Effector memory CD8-positive, alpha-beta T cell (primary cell): Measurements from ENCODE around the gene RAB35.

Experiments
- ATAC-seq: fragments of 150-1000 bp; cut with Tn5 transposase; replicated peaks from 2 replicates; pipeline ENCODE4 v1.10.0; 2021; ENCODE audit warnings: mild to moderate bottlenecking, moderate library complexity
- DNase-seq, 3 experiments: peaks; one replicate each; pipeline ENCODE4 v3.0.0; 2021
- H3K27ac Mint-ChIP-seq, 2 donors: one replicate each; pipeline ENCODE4 v1.8.0; 2022; ENCODE audit warnings: mild to moderate bottlenecking in 2 of 2, mixed read lengths in 2 of 2, moderate library complexity in 2 of 2
- H3K27me3 Mint-ChIP-seq, 2 donors: one replicate each; pipeline ENCODE4 v1.8.0; 2022; ENCODE audit warnings: mixed read lengths in 2 of 2
- H3K36me3 Mint-ChIP-seq: one replicate; pipeline ENCODE4 v1.8.0; 2022; ENCODE audit warnings: mild to moderate bottlenecking, moderate library complexity, mixed read lengths; ENCODE audit not compliant: insufficient read depth
- H3K4me1 Mint-ChIP-seq, 2 donors: one replicate each; pipeline ENCODE4 v1.8.0; 2022; ENCODE audit warnings: low read depth in 2 of 2, mixed read lengths in 2 of 2
- H3K4me3 Mint-ChIP-seq, 2 donors: one replicate each; pipeline ENCODE4 v1.8.0; 2022; ENCODE audit warnings: mild to moderate bottlenecking in 2 of 2, mixed read lengths in 2 of 2, moderate library complexity in 2 of 2
- H3K9me3 Mint-ChIP-seq, 2 donors: one replicate each; pipeline ENCODE4 v1.8.0; 2022; ENCODE audit warnings: mixed read lengths in 2 of 2
- total RNA-seq, 9 experiments: gene quantifications; one replicate each; lab custom pipeline; 2026; lab: John Stamatoyannopoulos, UW

The RAB35 gene
- total RNA-seq = 60.1 to 106 (median 89.3) reads per million in 9 experiments

DNA sequence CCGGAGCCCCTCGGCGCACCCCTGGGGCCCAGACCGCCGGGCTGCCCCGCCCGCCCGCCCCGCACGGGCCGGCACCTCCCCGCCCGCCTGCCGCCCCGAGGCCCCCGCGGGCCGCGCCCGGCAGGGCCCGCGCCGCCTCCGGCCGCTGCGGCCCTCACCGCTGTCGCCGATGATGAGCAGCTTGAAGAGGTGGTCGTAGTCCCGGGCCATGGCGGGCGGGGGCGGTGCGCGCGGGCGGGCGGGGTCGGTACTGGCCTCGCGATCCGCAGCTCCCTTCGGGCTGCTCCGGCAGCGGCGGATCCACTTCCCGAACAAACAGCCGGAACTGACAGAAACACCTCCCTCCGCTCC is at the start of gene RAB35:
Gene RAB35, minus strand, starts transcription at position 313 of the 351 bp plus-strand sequence. Its CDS starts 103 bp downstream, at position 210.
- H3K27ac Mint-ChIP-seq = peak within 1 kb of the TSS; percentile 83 to 88
- DNase-seq = no peak
- H3K27me3 Mint-ChIP-seq = no peaks in the 10 kb centered on the region
- no peaks in the 10 kb centered on the region for H3K9me3 Mint-ChIP-seq
- H3K4me3 Mint-ChIP-seq = peak within 1 kb of the TSS; percentile 78 to 80
- no peak for ATAC-seq
- H3K4me1 Mint-ChIP-seq = peaks cover 56 to 72% of the 10 kb centered on the region in 2 donors
- peaks cover 46% of the 10 kb centered on the region for H3K36me3 Mint-ChIP-seq

DNA sequence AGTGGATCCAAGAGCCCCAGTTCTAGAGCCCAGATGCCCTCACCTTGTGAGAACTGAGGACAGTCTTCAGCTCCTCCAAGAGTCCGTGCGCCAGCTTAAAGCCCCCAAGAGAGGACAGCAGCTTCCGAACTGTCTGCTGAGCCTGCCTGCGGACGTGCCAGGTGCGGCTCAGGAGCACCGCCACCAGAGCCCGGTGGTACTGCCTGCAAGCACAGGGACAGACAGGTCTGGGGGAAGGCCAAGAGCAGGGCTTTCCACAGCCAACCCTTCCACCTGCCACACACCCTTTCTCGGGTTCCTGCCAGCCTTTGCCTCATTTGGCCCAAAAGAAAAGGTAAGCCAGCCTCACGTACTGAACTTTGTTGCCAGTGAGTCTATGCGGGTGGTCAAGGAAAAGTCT is 47.7 kb upstream of the RAB35 start:
- Mint-ChIP-seq H3K4me3 (no peak overlapping the region), H3K27ac (no peak overlapping the region), H3K27me3 (no peaks in the 10 kb centered on the region), H3K36me3 (peaks cover 60% of the 10 kb centered on the region), H3K4me1 (peaks cover 0 to 3% of the 10 kb centered on the region in 2 donors), H3K9me3 (no peaks in the 10 kb centered on the region)
- no peak for DNase-seq
- ATAC-seq = no peak

DNA sequence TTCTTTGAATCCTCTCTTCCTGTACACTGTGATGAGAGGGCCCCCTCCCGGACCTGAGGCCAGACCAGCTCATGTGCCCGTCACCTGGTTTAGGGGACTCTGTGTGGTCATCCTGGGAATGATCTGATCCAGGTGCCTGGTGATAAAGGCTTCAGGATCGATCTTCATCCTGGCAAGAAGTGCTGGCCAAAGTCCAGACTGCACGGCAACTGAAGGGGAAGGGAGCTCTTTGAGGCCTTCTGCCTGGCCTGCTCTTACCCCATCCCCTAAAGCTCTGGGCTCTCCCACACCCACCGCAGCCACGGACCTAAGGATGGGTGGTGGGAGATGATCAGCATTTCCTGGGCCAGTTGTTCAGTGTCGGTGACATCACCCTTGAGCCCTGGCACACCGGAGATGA is 46.2 kb upstream of the RAB35 start:
- ATAC-seq (no peak), DNase-seq (no peak)
- peaks cover 0 to 3% of the 10 kb centered on the region in 2 donors for H3K4me1 Mint-ChIP-seq
- no peaks in the 10 kb centered on the region for H3K27me3 Mint-ChIP-seq
- H3K9me3 Mint-ChIP-seq = no peaks in the 10 kb centered on the region
- peaks cover 60% of the 10 kb centered on the region for H3K36me3 Mint-ChIP-seq
- H3K27ac Mint-ChIP-seq = no peak overlapping the region
- no peak overlapping the region for H3K4me3 Mint-ChIP-seq

DNA sequence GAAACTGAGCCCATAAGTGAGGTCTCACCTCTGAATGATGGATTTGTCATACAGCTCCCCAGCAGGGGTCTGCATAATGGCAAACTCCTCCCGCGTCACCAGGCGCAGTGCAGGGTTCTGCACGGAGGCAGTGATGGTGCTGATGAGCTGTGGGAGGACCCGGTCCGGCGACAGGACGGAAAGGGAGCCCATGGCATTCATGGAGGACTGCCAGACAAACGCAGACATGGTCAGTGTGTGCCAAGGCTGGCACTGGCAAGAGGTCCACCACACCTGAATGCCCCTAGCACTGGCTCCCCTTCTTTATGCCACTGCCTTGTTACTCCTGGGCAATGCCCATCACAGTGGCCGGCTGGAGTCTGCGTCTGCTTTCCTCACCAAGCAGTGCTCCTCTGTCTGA is 45.3 kb upstream of the RAB35 start:
- Mint-ChIP-seq H3K27ac (no peak overlapping the region), H3K4me3 (no peak overlapping the region), H3K27me3 (no peaks in the 10 kb centered on the region), H3K4me1 (peaks cover 2 to 10% of the 10 kb centered on the region in 2 donors), H3K36me3 (peaks cover 61% of the 10 kb centered on the region), H3K9me3 (no peaks in the 10 kb centered on the region)
- DNase-seq (no peak), ATAC-seq (no peak)

DNA sequence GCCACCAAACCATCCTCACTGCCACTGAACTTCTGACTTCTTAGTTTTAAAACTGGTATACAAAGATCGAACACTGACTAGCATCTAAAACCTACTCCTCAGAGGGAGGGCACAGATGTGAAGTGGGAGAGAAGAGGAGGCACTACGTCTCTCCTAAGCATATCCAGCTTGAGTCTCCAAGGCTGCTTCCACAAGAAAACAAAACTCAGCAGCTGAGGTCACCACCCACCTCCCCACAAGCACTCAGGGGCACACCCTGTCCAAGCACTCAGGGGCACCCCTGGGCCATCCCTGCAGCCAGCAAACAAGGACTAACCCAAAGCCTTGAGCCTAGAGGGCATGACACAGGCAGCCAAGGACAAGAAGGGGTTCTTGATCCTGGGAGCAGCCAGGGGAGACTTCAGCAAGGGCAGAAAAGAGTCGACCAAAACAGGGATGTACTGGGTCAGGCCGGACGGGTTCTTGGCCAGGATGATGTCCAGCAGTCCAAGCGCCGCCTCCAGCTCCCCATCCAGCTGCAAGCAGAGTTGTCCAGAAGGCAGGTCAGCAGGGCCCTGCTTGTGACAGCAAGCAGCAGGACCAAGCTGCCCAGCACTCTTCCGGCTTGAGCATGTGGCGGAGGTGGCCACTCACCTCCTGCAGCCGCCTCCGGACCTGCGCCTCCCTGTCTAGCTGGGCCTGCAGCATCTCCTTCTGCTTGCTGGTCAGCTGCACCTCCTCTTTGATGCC is 43.1 kb upstream of the RAB35 start:
- DNase-seq = no peak
- no peaks in the 10 kb centered on the region for H3K27me3 Mint-ChIP-seq
- H3K4me1 Mint-ChIP-seq = peaks cover 7 to 16% of the 10 kb centered on the region in 2 donors
- H3K4me3 Mint-ChIP-seq = no peak overlapping the region
- peak overlapping the region; percentile 15 to 71 for H3K27ac Mint-ChIP-seq
- no peak for ATAC-seq
- H3K9me3 Mint-ChIP-seq = no peaks in the 10 kb centered on the region
- H3K36me3 Mint-ChIP-seq = peaks cover 64% of the 10 kb centered on the region

DNA sequence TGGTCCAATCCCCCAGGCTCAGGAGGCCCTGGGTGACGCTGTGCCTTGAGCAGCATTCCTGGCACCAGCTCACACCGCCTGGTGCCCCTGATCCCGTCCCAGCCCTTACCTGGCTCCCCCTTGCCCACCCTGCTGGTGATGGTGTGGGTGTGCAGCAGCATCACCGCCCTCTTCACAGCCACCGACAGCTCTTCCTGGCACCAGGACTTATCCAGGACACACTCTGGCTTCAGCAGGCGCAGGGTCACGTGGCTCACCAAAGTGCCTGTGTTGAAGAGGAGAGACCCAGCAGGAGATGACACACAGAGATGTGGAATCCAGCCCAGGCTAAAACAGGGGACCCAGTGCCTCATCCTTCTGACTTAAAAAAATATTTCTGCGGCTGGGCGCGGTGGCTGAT is 41.8 kb upstream of the RAB35 start:
- Mint-ChIP-seq H3K9me3 (no peaks in the 10 kb centered on the region), H3K27ac (no peak overlapping the region), H3K4me1 (peaks cover 7 to 16% of the 10 kb centered on the region in 2 donors), H3K4me3 (no peak overlapping the region), H3K36me3 (peaks cover 68% of the 10 kb centered on the region), H3K27me3 (no peaks in the 10 kb centered on the region)
- ATAC-seq = no peak
- DNase-seq = no peak

DNA sequence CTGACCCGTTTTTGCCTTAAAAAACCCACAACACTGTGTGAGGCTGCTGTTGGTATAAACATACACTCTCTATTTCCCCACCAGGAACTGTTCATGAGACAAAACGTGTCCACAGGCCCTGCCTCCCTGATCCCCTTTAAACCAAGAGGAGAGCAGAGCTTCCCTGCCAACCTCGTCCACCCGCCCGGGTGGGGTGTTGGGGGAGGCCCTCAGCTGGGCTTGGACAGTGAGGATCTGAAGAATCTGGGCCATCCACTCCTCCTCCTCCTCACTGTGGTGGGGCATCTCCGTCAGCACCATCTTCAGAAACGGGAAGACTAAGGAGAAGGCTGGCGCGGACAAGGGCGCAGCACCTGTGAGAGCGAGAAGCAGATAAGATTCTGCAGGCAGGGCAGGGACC is 41.1 kb upstream of the RAB35 start:
- no peaks in the 10 kb centered on the region for H3K9me3 Mint-ChIP-seq
- no peak for DNase-seq
- peaks cover 69% of the 10 kb centered on the region for H3K36me3 Mint-ChIP-seq
- no peak overlapping the region for H3K4me3 Mint-ChIP-seq
- ATAC-seq = no peak
- no peaks in the 10 kb centered on the region for H3K27me3 Mint-ChIP-seq
- peak overlapping the region; percentile 33 to 41 for H3K27ac Mint-ChIP-seq
- peaks cover 7 to 16% of the 10 kb centered on the region in 2 donors for H3K4me1 Mint-ChIP-seq

DNA sequence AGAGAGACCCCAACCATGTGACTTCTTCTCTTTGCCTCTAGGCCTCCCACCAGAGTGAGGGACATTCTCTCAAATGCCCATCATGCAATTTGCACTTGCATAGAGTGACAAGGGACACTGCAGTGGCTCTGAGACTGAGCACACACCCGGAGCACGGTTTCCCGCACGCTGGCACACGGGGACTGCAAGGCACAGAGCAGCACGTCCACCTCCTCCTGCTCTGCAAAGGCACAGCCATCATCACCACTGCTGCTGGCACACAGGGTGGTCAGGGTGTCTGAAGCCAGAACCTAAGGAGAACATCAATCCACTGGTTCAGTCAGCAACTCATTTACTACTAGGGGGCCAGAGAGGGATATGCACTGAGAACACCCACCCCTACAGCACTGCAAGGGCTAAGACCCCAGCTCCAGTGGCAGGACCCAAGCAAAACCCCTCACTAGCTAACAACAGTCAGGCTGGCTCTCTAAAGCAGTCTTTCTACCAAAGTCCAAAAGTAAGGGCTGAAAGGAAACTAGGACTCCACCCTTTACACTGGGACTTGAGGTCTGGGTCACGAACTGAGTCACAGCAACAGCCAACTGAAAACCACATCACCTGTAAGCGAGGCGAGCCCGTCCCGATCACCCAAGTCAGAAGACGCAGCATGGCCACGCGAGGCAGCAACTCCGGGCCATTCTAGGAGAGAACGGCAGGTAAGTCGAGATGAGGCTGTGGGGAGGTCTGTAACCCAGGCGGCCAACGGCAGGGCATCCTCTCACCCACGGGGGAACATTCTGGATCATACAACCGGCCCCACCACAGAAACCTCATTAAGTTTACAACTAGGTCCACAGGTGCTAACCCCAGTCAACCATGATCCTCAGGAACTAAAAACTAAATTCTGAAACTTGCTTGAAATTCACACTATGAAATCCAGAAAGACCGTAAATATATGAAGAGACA is 40.0 kb upstream of the RAB35 start:
- H3K27me3 Mint-ChIP-seq = no peaks in the 10 kb centered on the region
- peak in 1 of 3 experiments; percentile 6 for DNase-seq
- H3K4me3 Mint-ChIP-seq = peak overlapping the region; percentile 42 to 43
- ATAC-seq = peak; percentile 66
- H3K4me1 Mint-ChIP-seq = peaks cover 7 to 16% of the 10 kb centered on the region in 2 donors
- peaks cover 75% of the 10 kb centered on the region for H3K36me3 Mint-ChIP-seq
- no peaks in the 10 kb centered on the region for H3K9me3 Mint-ChIP-seq
- peak overlapping the region; percentile 78 to 91 for H3K27ac Mint-ChIP-seq

DNA sequence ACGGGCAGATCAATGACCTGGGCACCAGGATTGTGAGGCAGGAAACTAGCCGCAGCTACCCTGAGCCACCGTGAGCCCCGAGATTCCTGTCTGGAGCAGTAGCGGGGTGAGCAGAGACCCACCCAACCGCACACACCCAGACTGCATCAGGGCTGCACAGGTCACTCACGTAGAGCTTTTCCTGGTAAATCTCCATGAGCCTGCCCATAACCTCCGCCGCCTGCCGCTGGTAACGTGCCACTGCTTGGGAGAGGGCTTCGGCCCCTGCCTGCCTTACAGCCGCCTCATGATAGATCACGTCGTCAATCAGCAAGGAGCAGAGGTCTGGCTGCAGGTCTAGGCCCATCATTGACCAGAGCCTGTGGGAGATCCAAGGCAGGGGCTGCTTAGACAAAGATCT is 38.5 kb upstream of the RAB35 start:
- no peak for ATAC-seq
- no peaks in the 10 kb centered on the region for H3K27me3 Mint-ChIP-seq
- H3K27ac Mint-ChIP-seq = peak overlapping the region in 1 of 2 donors; percentile 53
- no peaks in the 10 kb centered on the region for H3K9me3 Mint-ChIP-seq
- H3K4me3 Mint-ChIP-seq = no peak overlapping the region
- no peak for DNase-seq
- peaks cover 87% of the 10 kb centered on the region for H3K36me3 Mint-ChIP-seq
- H3K4me1 Mint-ChIP-seq = peaks cover 7 to 13% of the 10 kb centered on the region in 2 donors

DNA sequence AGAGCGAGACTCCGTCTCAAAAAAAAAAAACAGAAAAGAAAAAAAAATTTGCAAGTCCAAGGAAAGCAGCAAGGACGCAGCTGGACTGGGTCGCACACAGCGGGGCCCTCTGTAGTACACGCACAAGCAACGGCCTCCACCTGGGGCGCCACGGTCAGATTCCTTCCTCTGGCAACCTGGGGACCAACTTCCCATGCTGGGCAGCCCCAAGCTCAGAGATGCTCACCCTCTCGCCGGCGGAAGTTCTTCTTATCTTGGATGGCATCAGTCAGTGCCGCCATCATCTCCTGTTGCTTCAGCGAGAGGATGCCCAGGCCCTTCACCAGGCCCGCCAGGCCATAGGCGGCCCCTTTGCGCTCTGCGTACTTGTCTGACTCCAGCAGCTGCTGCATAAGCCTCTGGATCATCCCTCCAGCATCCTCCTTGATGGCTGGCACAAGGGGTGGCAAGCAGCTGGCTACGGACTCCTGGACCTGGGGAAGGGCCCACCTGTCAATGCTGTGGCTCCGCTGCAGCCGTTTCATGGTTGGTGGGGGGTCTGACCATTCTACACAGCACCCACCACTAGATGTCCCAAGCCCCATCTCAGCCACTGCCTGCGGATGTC is 34.5 kb upstream of the RAB35 start:
- no peaks in the 10 kb centered on the region for H3K9me3 Mint-ChIP-seq
- no peak overlapping the region for H3K27ac Mint-ChIP-seq
- H3K4me1 Mint-ChIP-seq = peaks cover 0 to 1% of the 10 kb centered on the region in 2 donors
- no peaks in the 10 kb centered on the region for H3K27me3 Mint-ChIP-seq
- ATAC-seq (no peak), DNase-seq (no peak)
- peaks cover 89% of the 10 kb centered on the region for H3K36me3 Mint-ChIP-seq
- H3K4me3 Mint-ChIP-seq = no peak overlapping the region

DNA sequence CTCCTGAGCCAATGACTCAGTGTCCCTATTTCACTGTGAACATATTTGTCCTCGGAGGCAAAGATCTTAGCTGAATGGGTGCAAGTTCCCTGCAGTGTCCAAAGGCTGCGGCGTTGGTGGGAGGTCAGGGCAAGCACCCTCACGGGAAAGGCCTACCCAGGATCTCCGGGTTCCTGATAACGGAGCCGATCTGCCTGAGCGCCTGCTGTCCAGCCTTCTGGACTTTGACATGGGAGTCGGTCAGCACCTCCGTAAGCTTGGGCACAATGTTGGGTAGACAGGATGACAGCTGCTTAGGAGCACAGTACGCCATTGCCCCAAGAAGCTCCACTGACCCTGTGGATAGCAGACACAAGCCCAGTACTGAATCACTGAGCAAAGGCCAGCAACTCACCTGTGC is 31.5 kb upstream of the RAB35 start:
- ATAC-seq = no peak
- peaks cover 94% of the 10 kb centered on the region for H3K36me3 Mint-ChIP-seq
- H3K4me3 Mint-ChIP-seq = no peak overlapping the region
- H3K27ac Mint-ChIP-seq = peak overlapping the region; percentile 46 to 77
- no peaks in the 10 kb centered on the region for H3K9me3 Mint-ChIP-seq
- H3K27me3 Mint-ChIP-seq = no peaks in the 10 kb centered on the region
- no peak for DNase-seq
- peaks cover 0 to 1% of the 10 kb centered on the region in 2 donors for H3K4me1 Mint-ChIP-seq

DNA sequence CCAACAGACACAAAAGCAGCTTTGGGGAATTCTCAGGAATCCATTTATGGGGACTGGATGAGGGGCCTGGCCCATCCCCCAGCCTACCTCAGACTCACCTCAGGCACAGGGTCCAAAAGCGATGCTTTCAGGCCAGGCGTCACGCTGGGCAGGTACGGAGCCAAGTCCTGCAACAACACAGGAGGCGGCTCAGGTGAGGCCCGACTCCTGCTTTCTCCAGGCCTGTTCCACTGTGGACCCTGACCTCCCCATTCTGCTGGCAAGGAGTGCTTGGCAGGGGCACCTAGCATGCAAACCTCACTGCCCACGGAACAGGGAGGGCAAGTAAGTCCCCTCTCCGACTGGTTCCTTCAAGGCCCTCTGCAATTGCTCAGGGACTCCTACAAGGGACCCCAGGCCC is 28.6 kb upstream of the RAB35 start:
- DNase-seq = no peak
- peaks cover 96% of the 10 kb centered on the region for H3K36me3 Mint-ChIP-seq
- no peaks in the 10 kb centered on the region for H3K27me3 Mint-ChIP-seq
- no peaks in the 10 kb centered on the region for H3K9me3 Mint-ChIP-seq
- no peak overlapping the region for H3K4me3 Mint-ChIP-seq
- no peak overlapping the region for H3K27ac Mint-ChIP-seq
- H3K4me1 Mint-ChIP-seq = peaks cover 0 to 1% of the 10 kb centered on the region in 2 donors
- no peak for ATAC-seq

DNA sequence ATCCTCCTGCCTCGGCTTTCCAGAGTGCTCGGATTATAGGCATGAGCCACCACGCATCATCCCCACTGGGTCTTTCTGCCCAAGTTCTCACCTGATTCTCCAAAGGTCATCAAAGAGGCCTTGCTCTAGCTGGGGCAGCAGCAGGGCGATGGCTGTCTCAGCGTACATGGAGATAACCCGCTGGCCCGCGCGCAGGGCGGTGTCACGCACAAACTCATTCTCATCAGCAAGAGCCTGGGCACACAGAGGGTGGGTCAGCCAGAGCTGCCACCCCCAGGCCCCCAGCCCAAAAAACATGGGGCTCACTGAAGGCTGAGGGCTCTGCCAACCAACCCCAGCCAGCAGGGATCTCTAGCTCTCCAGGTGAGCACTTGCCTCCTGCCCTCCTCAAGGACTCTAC is 27.7 kb upstream of the RAB35 start:
- no peak for ATAC-seq
- Mint-ChIP-seq H3K4me1 (peaks cover 0 to 1% of the 10 kb centered on the region in 2 donors), H3K36me3 (peaks cover 92% of the 10 kb centered on the region)

More for the DNA sequence above, 27.7 kb upstream of the RAB35 start:
- no peaks in the 10 kb centered on the region for H3K27me3 Mint-ChIP-seq
- H3K27ac Mint-ChIP-seq = no peak overlapping the region
- DNase-seq = no peak
- no peaks in the 10 kb centered on the region for H3K9me3 Mint-ChIP-seq
- H3K4me3 Mint-ChIP-seq = no peak overlapping the region
